NCI-H2196 treated with DMSO at 0.1 percent for 48 hours (cell line): ENCODE results near the gene PLCB1.

Experiments
- DNase-seq: peaks from one replicate; lab custom pipeline; 2025; ENCODE audit not compliant: unreplicated experiment; lab: John Stamatoyannopoulos, UW

Gene PLCB1

GRCh38 chr20:8525017-8525343 lies 392.9 kb downstream of the PLCB1 start:
- DNase-seq = no peak

DNA sequence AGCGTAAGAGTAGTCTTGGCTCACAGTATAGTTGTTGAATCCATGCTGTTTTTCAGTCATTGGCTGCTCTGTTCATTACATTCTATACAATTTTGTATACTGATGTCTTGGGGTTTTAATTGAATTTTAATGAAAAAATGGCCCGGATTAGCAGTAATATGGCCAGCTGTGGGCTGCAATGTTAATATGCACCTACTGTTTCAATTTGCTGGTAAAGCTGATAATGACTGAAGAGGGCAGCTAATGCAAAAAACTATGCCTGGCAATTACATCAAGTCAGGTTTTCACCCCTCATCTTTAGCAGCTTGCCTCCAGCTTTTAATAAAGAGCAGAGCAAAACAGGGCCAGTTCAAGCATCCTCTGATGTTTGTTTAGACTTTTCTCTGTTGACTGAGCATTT lies 394.5 kb downstream of the PLCB1 start:
- no peak for DNase-seq

DNA sequence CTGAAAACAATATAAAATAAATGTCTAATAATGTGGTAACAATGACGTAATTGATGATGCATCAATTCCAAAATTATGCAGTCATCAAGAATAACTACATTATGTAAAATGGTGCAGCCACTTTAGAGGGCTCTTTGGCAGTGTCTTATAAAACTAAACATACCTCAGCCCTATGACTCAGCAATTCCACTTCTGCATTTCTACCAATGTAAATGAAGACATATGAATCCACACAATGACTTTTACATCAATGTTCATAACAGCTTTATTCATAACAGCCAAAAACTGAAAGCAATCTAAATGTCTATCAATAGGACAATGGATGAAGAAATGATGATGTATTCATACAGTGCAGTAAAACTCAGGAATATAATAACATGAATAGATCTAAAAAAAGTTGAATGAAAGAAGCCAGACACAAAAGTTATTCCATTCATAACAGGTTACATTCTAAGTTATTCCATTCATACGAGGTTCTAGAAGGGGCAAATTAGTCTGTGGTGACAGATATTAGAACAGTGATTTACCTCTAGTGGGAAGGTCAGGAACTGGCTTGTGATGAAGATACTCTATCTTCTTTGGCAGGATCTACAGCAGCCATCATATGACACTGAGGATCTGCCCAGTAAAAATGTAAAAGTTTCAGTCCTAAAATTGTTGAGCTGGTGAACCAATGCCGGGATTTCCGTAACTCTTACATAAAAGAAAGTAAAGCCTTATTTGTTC lies 396.1 kb downstream of the PLCB1 start:
- DNase-seq = no peak

- DNase-seq = no peak
Observed at GRCh38 chr20:8530022-8530421, 398.0 kb downstream of the PLCB1 start.

DNA sequence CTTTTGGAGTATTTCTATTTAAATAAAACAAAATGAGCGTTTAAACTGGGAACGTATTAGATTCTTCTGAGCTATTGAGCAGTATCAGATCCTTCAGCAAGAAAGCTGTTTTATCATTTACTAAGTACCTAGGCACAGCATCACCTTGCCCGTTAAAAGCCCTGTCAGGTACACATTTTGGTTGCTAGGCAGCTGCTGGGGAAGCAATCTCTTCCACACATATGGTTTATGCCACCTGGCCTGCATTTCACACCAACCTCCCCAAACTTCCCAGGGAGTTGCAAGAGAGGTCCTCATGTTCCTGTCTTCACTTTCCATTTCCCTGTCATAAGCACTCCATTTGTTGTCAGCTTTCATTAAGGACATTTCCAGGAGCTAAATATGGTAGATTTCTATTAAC lies 400.1 kb downstream of the PLCB1 start:
- DNase-seq = no peak

- no peak for DNase-seq
Observed at GRCh38 chr20:8534368-8535160, 402.5 kb downstream of the PLCB1 start.

GRCh38 chr20:8535403-8536261 lies 403.6 kb downstream of the PLCB1 start:
- DNase-seq = no peak

- DNase-seq = no peak
Observed at GRCh38 chr20:8536262-8536618, 404.2 kb downstream of the PLCB1 start.

DNA sequence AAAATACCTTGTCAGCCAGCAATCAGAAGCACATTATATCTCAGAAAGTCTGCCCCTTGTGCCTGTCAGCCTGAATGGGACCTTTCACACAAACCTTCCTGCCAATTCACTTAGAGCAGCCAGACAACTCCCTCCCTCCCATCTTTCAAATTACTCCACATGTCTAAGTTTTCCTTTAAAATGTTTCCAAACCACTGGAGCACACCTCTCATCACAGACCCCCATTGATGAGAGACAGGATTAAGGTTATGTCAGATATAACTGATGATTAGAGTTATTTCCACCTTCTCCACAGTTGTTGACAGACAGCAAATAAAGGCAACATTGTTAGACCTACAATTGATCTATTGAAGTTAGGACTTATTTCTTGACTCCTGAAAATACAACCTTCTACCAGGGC lies 408.4 kb downstream of the PLCB1 start:
- DNase-seq = no peak

DNA sequence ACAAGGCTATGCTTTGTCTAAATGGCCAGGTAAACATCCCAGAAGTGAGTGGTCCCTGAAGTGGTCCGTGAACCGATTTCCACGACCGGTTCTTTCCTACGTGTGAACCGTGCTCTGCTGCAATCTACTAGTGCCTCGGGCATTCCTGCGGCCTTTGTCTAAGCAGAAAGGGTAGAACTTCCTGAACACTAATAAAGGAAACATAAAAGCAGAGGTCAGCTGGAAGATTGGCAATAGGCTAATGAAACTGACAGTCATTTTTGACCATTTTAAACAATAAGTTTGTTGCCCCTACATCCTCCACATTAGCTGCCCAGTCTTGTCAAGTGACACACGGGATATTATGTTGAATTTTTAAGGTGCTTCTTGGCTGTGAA lies 410.0 kb downstream of the PLCB1 start:
- no peak for DNase-seq

GRCh38 chr20:8545212-8545611 lies 413.1 kb downstream of the PLCB1 start:
- no peak for DNase-seq

GRCh38 chr20:8547035-8547650 lies 415.1 kb downstream of the PLCB1 start:
- DNase-seq = no peak

DNA sequence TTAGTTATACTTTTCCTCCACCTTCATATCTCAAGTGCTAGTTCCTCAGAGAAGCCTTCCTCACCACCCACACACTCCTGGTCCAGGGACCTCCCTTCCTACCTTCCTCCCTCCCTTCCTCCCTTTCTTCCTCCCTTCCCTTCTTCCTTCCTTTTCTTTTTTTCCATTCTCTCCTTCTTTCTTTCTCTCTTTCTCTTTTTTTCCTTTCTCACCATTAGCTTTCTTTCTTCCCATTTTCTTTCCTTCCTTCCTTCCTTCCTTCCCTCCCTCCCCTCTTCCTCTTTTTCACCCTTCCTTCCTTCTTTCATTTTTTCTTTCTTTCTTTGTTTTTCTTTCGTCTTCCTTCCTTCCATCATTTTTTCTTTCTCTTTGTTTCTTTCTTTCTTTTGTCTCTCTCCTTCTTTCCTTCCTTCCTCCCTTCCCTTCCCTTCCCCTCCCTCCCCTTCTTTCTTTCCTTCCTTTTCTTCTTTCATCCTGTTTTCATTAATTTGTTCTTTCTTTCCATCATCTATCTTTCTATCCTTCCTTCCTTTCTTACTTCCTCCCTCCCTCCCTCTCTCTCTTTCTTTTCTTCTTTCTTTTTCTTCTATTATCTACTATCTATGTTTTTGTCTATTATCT lies 416.0 kb downstream of the PLCB1 start:
- DNase-seq = no peak

DNA sequence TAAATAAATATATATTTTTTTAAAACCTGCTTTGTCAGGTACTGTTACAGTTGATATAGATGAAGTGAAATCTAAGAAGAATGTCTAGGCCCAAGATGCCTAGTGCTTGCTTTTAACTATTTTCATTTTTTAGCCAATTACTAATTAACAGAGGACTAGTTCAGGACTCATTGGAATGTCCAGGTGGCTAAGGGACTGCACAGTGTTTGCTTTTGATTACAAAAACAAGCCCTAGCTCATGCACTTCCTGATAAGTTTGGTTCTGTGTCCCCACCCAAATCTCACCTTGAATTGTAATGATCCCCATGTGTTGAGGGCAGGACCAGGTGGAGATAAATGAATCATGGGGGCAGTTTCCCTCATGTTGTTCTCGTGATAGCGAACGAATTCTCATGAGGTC lies 417.1 kb downstream of the PLCB1 start:
- DNase-seq = no peak

DNA sequence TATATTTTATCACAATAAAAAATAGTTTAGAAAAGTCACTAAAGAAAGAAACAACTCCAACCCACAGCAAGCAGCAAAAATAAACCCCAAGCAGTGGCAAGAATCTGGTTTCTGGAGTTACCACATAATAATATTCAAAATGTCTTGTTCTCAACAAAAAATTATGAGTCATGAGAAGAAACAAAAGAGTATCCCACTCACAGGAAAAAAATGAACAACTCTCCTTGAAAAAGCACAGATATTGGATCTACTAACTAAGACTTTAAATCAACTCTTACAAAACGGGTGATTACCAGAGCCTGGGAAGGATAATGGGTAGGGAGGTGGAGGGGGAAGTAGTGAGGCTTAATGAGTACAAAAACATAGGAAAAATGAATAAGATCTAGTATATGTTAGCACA lies 425.6 kb downstream of the PLCB1 start:
- DNase-seq = no peak

GRCh38 chr20:8562356-8562755 lies 430.3 kb downstream of the PLCB1 start:
- no peak for DNase-seq

DNA sequence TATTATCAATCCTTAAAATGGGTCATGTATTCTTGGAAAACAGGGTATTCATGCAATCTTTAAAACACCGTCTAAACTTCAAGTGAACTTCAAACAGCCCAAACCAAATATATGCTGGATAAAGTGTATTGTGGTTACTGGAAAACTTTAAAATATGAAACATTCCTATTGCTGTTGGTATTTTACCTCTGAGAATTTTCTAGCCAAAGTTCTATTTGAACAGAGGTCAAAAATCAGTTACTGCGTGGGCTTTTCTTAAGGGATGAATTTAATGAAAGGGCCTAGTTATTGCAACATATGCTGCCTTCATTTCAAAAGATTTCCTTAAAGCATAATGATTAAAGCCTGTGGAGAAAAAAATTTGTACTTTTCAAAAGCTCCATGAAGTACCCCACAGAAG lies 436.0 kb downstream of the PLCB1 start:
- DNase-seq = no peak

DNA sequence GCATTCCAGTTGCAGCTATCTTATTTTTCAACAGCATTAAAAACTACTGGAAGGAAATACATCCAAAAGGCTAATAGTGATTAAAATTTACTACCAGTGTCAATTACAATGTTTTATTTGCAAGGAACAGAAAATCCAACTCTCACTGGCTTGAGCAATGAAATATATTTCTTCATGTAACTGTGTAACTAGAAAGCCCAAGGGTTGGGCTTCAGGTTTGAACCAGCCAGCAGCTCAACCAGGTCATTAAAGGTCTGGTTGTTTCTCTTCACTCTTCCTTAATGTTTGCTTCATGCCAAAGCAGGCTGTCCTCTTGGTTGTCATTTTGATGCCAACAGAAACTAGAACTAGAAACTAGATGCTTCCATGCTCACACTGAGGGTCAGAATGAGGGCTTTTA lies 437.7 kb downstream of the PLCB1 start:
- no peak for DNase-seq

- no peak for DNase-seq
Observed at GRCh38 chr20:8571611-8572010, 439.5 kb downstream of the PLCB1 start.

GRCh38 chr20:8573686-8574085 lies 441.6 kb downstream of the PLCB1 start:
- DNase-seq = no peak

- no peak for DNase-seq
Observed at GRCh38 chr20:8575114-8575513, 443.0 kb downstream of the PLCB1 start.
